Measurements from ENCODE around the gene STYX. TPM values are rescaled to one million over a fixed set of nuclear protein-coding genes. Genes with fewer than 3 reads are reported as not detected.

Gene STYX
- total RNA-seq, 1 experiment from 2014 or later: 14.1 TPM

DNA sequence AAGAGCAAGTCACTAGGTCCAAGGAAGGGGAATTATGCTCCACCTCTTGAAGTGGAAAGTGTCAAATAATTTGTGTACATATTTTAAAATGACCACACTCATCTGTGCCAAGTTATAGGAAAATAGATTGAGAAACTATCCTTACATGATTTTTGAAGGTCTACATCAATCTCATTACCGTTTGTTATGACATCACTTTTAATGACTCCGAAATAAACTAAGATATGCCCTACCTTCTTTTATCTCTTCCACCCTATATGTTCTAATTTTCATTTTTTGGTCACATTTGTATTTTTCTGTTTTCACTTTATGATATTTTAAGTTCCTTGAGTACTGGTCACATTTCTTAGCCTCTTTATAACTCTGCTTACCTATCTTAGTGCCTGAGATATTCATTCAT lies 26.3 kb upstream of the STYX start:
- Histone ChIP-seq H3K27ac (ENCODE audit: low read length) (peak overlapping the region; percentile 74), H3K79me2 (ENCODE audit: low read length) (peaks cover 17% of the 10 kb centered on the region), H3K27me3 (ENCODE audit: low read length) (no peaks in the 10 kb centered on the region), H3K9me3 (ENCODE audit: low read length) (no peaks in the 10 kb centered on the region), H2AFZ (ENCODE audit: low read length) (no peak overlapping the region), H3K4me2 (ENCODE audit: low read length) (0 out of 2 replicates have a peak overlapping the region, but pooled peaks have one; percentile 22), H3K4me1 (ENCODE audit: insufficient read depth, low read length) (peaks cover 53% of the 10 kb centered on the region), H3K36me3 (ENCODE audit: low read depth, low read length) (peaks cover 4% of the 10 kb centered on the region), H3K4me3 (ENCODE audit: low read length) (no peak overlapping the region), H3K9me2 (replicated peaks; ENCODE audit: low read length) (no peaks in the 10 kb centered on the region), H4K20me1 (ENCODE audit: low read length) (peaks cover 13% of the 10 kb centered on the region), H3K9ac (ENCODE audit: low read length) (peak overlapping the region; percentile 4; the same call in 1 of the 2 replicates), H3F3A (ENCODE audit: low read length, unreplicated experiment) (peaks cover 7% of the 10 kb centered on the region)
- ATAC-seq (no peak), DNase-seq (no peak)
- intact Hi-C loops (cut with micrococcal nuclease): no loop called here
- TF ChIP-seq CTCF (conservative IDR thresholded peaks at IDR 0.05; ENCODE audit: low read depth, low read length) (no peak), EZH2 (IDR thresholded peaks at IDR 0.05; ENCODE audit: low read length, unreplicated experiment) (no peak), EZH2phosphoT487 (IDR thresholded peaks at IDR 0.05; ENCODE audit: borderline replicate concordance, low read length) (no peak)
- ChIA-PET CTCF (no interaction called here), POLR2A (ENCODE audit: unreplicated experiment) (no interaction called here)
- no TSS peak for BruUV-seq (replicated peaks)

- H4K20me1 ChIP-seq (ENCODE audit: low read length): peaks cover 27% of the 10 kb centered on the region
- H3K27ac ChIP-seq (ENCODE audit: low read length): peak overlapping the region; percentile 76
- DNase-seq: peak; percentile 56
- BruUV-seq (replicated peaks): no TSS peak
- peak overlapping the region; percentile 97 for H3K4me3 ChIP-seq (ENCODE audit: low read length)
- H3K9ac ChIP-seq (ENCODE audit: low read length): peak overlapping the region; percentile 99
- ChIA-PET CTCF (no interaction called here), POLR2A (ENCODE audit: unreplicated experiment) (no interaction called here)
- peak overlapping the region; percentile 81 for H2AFZ ChIP-seq (ENCODE audit: low read length)
- TF ChIP-seq EZH2phosphoT487 (IDR thresholded peaks at IDR 0.05; ENCODE audit: borderline replicate concordance, low read length) (no peak), CTCF (conservative IDR thresholded peaks at IDR 0.05; ENCODE audit: low read depth, low read length) (no peak), EZH2 (IDR thresholded peaks at IDR 0.05; ENCODE audit: low read length, unreplicated experiment) (no peak)
- H3K27me3 ChIP-seq (ENCODE audit: low read length): no peaks in the 10 kb centered on the region
- peaks cover 3% of the 10 kb centered on the region for H3F3A ChIP-seq (ENCODE audit: low read length, unreplicated experiment)
- peak overlapping the region; percentile 85 for H3K4me2 ChIP-seq (ENCODE audit: low read length)
- H3K4me1 ChIP-seq (ENCODE audit: insufficient read depth, low read length): peaks cover 54% of the 10 kb centered on the region
- intact Hi-C loops (cut with micrococcal nuclease): loop anchor here (2.0 kb wide), 1 partner anchor 15 kb away; no protein-coding TSS in a partner anchor
- no peaks in the 10 kb centered on the region for H3K9me3 ChIP-seq (ENCODE audit: low read length)
- H3K79me2 ChIP-seq (ENCODE audit: low read length): peaks cover 43% of the 10 kb centered on the region
- ATAC-seq: peak; percentile 20
- no peaks in the 10 kb centered on the region for H3K9me2 ChIP-seq (replicated peaks; ENCODE audit: low read length)
- H3K36me3 ChIP-seq (ENCODE audit: low read depth, low read length): peaks cover 28% of the 10 kb centered on the region
Measured at GRCh38 chr14:52706286-52706685, 23.7 kb upstream of the STYX start.
